GM20000 (cell line): Measurements from ENCODE around the gene ZFAND3.

Experiments
- DNase-seq: peaks from one replicate; pipeline ENCODE4 v3.0.0; 2012; ENCODE audit warnings: low spot score
- CTCF ChIP-seq: IDR thresholded peaks from 2 replicates; pipeline ENCODE4 v1.5.1; 2012; ENCODE audit warnings: mild to moderate bottlenecking, control low read depth; ENCODE audit errors: extremely low read depth, missing control alignments

The ZFAND3 gene

GRCh38 chr6:38150681-38151296 is 331.3 kb downstream of the ZFAND3 start:
- no peak for TF ChIP-seq CTCF
- no peak for DNase-seq

- no peak for DNase-seq
- no peak for TF ChIP-seq CTCF
Measured at GRCh38 chr6:38151580-38152500, 332.3 kb downstream of the ZFAND3 start.

GRCh38 chr6:38152620-38153019 is 333.1 kb downstream of the ZFAND3 start:
- no peak for DNase-seq
- TF ChIP-seq CTCF, result no peak

DNA sequence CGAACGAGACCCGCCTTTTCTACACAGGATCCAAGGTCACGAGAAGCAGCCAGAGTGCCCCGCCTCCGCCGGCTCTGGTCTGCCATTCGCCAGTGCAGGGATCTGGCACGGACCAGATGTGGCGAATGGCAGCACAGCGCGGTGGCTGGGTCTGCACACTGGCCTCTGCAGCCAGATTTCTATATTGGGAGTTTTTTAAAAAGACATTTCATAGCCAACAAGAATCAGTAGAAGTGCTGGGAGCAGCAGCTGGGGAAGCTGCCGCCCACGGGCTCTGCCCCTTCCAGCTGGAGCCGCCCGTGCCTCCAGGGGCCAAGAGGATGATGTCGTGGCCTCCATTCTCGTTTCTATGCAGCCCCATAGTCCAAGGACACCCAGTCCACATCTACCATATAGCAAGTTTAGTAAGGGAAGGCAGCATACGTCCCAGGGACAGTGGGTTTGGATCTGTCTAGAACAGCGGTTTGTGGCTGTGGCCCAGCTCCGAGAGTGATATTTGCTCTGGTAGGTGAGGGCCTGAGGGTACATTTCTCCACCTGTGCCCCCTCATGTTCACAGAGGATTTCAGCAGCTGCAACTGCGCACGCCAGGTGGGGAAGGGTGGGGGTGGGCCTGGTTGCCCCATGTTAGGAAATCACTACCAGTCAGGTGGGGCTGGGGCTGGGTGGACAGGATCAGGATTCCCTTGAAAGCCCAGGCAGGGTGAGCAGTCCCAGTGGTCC is 333.7 kb downstream of the ZFAND3 start:
- TF ChIP-seq CTCF, result no peak

GRCh38 chr6:38153798-38154345 is 334.3 kb downstream of the ZFAND3 start:
- no peak for DNase-seq

More for the DNA sequence above, 333.7 kb downstream of the ZFAND3 start:
- DNase-seq, result no peak

DNA sequence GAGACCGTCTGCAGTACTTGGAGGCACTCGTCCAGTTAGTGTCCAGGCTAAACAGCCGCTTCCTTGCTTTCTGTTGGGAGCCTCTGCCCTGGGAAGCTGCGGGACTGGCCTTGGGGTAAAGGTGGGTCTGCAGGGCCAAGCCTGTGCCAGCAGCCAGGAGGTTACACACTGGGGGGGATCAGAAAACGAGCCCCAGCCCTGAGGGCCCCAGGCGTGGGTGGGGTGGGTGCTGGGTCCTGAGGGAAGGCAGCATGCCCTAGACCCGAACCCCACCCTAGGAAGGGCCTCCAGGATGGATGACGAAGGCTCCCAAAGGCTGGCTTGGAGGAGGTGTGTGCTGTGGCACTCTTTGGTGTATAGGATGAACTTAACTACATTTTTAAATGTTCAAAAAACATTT is 335.2 kb downstream of the ZFAND3 start:
- no peak for TF ChIP-seq CTCF
- DNase-seq, result no peak

More at GRCh38 chr6:38153798-38154345, 334.3 kb downstream of the ZFAND3 start:
- TF ChIP-seq CTCF, result no peak
